Measurements from ENCODE around the gene RABGGTA. TPM values are rescaled to one million over a fixed set of nuclear protein-coding genes. Genes with fewer than 3 reads are reported as not detected.
A peak's percentile ranks its signal among the peaks of the same experiment; 100 is the strongest.

Gene RABGGTA
- total and polyA plus RNA-seq, 10 of the 15 experiments (the other 5 are each of a cell fraction or from before 2014, with no cell fraction given): 19.1 to 75.6 (median 46.9) TPM

GRCh38 chr14:24251880-24252288 is 19.5 kb downstream of the RABGGTA start:
- Histone ChIP-seq H3K36me3 (ENCODE audit: control insufficient read depth in 2 of 2, insufficient read depth in 2 of 2, low read length in 1 of 2) (peaks cover 0 to 3% of the 10 kb centered on the region in 2 experiments; a peak in 2 of 4 replicates), H2AFZ (ENCODE audit: control insufficient read depth, low read depth, low read length) (no peak overlapping the region), H3K4me2 (ENCODE audit: control insufficient read depth, insufficient read depth) (no peak overlapping the region), H3K27me3 (replicated peaks in 1 of 2; ENCODE audit: control insufficient read depth in 2 of 2, insufficient read depth in 2 of 2, low read length in 1 of 2) (no peaks in the 10 kb centered on the region), H3K9me3 (replicated peaks; ENCODE audit: control insufficient read depth, insufficient read depth, low read length) (no peaks in the 10 kb centered on the region), H4K20me1 (ENCODE audit: control insufficient read depth, insufficient read depth) (no peaks in the 10 kb centered on the region), H3K79me2 (ENCODE audit: control insufficient read depth, insufficient read depth, low read length) (no peaks in the 10 kb centered on the region), H3K9ac (ENCODE audit: control insufficient read depth, insufficient read depth, low read length) (no peak overlapping the region), H3K4me1 (ENCODE audit: control insufficient read depth, insufficient read depth, low read length) (peaks cover 32% of the 10 kb centered on the region), H3K4me3 (no peak overlapping the region), H3K27ac (ENCODE audit: control insufficient read depth, insufficient read depth) (no peak overlapping the region)
- WGBS (ENCODE audit: insufficient coverage, insufficient replicate concordance, low lambda C conversion rate, missing lambda C conversion rate): 100% methylated on average over 1 of the region's 1 CpG
- in situ Hi-C loops (cut with MboI): no loop called here
- intact Hi-C loops (cut with micrococcal nuclease; ENCODE audit: unreplicated experiment): no loop called here
- CTCF ChIA-PET: interaction anchor here (0.6 to 3.3 kb wide), 8 partner anchors 9 to 114 kb away, joined by 3 to 21 read pairs (median 4); partner anchors contain the start of genes CIDEB and TINF2
- SMC1A ChIA-PET (ENCODE audit: uncharacterized antibody, unreplicated experiment): interaction anchor here (1.1 to 1.8 kb wide), 4 partner anchors 19 to 185 kb away, joined by 3 to 9 read pairs (median 4); partner anchors contain the start of gene RABGGTA
- RAD21 ChIA-PET (ENCODE audit: unreplicated experiment): interaction anchor here (0.7 to 1.9 kb wide), 3 partner anchors 19 to 82 kb away, joined by 3 to 7 read pairs (median 4); partner anchors contain the start of gene RABGGTA
- no TSS peak for BruUV-seq (replicated peaks)
- TF ChIP-seq FOS (IDR thresholded peaks at IDR 0.05; ENCODE audit: borderline replicate concordance, extremely low read depth, insufficient read length) (no peak), JUND (IDR thresholded peaks at IDR 0.05; ENCODE audit: low read depth, low read length) (no peak), EP300 (IDR thresholded peaks at IDR 0.05; ENCODE audit: borderline replicate concordance in 1 of 2, control insufficient read depth in 1 of 2, low read depth in 2 of 2, low read length in 2 of 2) (no peak)
- no peak for DNase-seq (ENCODE audit: low read depth, low spot score)
- POLR2A ChIA-PET: interaction anchor here (0.6 to 3.4 kb wide), 3 partner anchors 9 to 81 kb away, joined by 3 to 18 read pairs (median 7); partner anchors contain the start of gene RABGGTA
- ATAC-seq: no peak
- no peak for FAIRE-seq

DNA sequence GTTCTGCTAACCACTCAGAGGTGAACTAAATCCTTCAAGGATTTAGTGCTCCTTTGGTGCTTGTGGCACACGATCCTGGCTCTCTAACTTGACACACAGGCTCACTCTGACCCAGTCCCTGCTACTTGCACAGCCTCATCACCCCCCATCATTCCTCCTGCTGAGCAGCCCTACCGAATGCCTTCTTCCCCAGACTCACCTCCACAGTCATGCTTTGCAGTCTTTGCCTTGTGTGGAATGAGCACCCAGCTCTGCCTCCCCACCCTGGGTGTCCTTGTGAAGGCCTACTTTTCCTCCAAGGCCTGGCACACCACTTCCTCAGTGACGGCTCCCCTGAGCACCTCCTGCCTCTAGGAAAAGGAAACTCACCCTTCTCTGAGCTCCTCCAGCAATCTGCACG is 21.0 kb downstream of the RABGGTA start:
- no peaks in the 10 kb centered on the region for H3K9me3 ChIP-seq (replicated peaks; ENCODE audit: control insufficient read depth, insufficient read depth, low read length)
- no TSS peak for BruUV-seq (replicated peaks)
- POLR2A ChIA-PET: interaction anchor here (0.6 to 3.4 kb wide), 4 partner anchors 12 to 35 kb away, joined by 3 to 18 read pairs (median 3); partner anchors contain the start of genes MDP1 and RABGGTA
- H3K4me1 ChIP-seq (ENCODE audit: control insufficient read depth, insufficient read depth, low read length): peaks cover 38% of the 10 kb centered on the region
- H3K4me2 ChIP-seq (ENCODE audit: control insufficient read depth, insufficient read depth): 0 out of 2 replicates have a peak overlapping the region, but pooled peaks have one; percentile 21
- H3K27ac ChIP-seq (ENCODE audit: control insufficient read depth, insufficient read depth): peak overlapping the region; percentile 13
- RAD21 ChIA-PET (ENCODE audit: unreplicated experiment): interaction anchor here (1.3 to 1.9 kb wide), 2 partner anchors 8 to 47 kb away, joined by 5 to 7 read pairs; partner anchors contain the start of gene TINF2
- peak overlapping the region; percentile 43; the same call in 1 of the 2 replicates for H2AFZ ChIP-seq (ENCODE audit: control insufficient read depth, low read depth, low read length)
- FAIRE-seq (no peak), DNase-seq (ENCODE audit: low read depth, low spot score) (no peak), ATAC-seq (no peak)
- WGBS (ENCODE audit: insufficient coverage, insufficient replicate concordance, low lambda C conversion rate, missing lambda C conversion rate): 55% methylated on average over 4 of the region's 4 CpGs
- no peak overlapping the region for H3K4me3 ChIP-seq
- H3K36me3 ChIP-seq (ENCODE audit: control insufficient read depth in 2 of 2, insufficient read depth in 2 of 2, low read length in 1 of 2): peaks cover 0 to 3% of the 10 kb centered on the region in 2 experiments; a peak in 2 of 4 replicates
- no peak for TF ChIP-seq ZNF274 (IDR thresholded peaks at IDR 0.05; ENCODE audit: insufficient read depth, insufficient read length)
- TF ChIP-seq EGR1 (IDR thresholded peaks at IDR 0.05; ENCODE audit: borderline replicate concordance in 1 of 2, low read depth in 2 of 2, low read length in 2 of 2): no peak
- no peak for TF ChIP-seq KDM1A (IDR thresholded peaks at IDR 0.05; ENCODE audit: borderline replicate concordance)
- no peak for TF ChIP-seq NFYB (IDR thresholded peaks at IDR 0.05; ENCODE audit: insufficient read depth, low read depth, low read length)
- 0 out of 2 replicates have a peak, but pooled peaks have one; percentile 7 for TF ChIP-seq FOXK2 (IDR thresholded peaks at IDR 0.05)
- no peak for TF ChIP-seq SRF (IDR thresholded peaks at IDR 0.05; ENCODE audit: low read depth in 2 of 2, low read length in 2 of 2)
- H3K27me3 ChIP-seq (replicated peaks in 1 of 2; ENCODE audit: control insufficient read depth in 2 of 2, insufficient read depth in 2 of 2, low read length in 1 of 2): no peaks in the 10 kb centered on the region
- CTCF ChIA-PET: interaction anchor here (1.1 to 3.3 kb wide), 5 partner anchors 20 to 116 kb away, joined by 3 to 21 read pairs (median 4); partner anchors contain the start of gene CIDEB
- no peaks in the 10 kb centered on the region for H4K20me1 ChIP-seq (ENCODE audit: control insufficient read depth, insufficient read depth)
- SMC1A ChIA-PET (ENCODE audit: uncharacterized antibody, unreplicated experiment): interaction anchor here (1.2 to 1.8 kb wide), 4 partner anchors 15 to 47 kb away, joined by 3 to 9 read pairs (median 5); partner anchors contain the start of gene RABGGTA
- no peaks in the 10 kb centered on the region for H3K79me2 ChIP-seq (ENCODE audit: control insufficient read depth, insufficient read depth, low read length)
- peak overlapping the region; percentile 5; the same call in 1 of the 2 replicates for H3K9ac ChIP-seq (ENCODE audit: control insufficient read depth, insufficient read depth, low read length)
- intact Hi-C loops (cut with micrococcal nuclease; ENCODE audit: unreplicated experiment) (no loop called here), in situ Hi-C loops (cut with MboI) (no loop called here)

All from GM12878 (cell line).